NCI-H2081 (cell line): ENCODE results near the gene SUCLG2.

Experiments used
- DNase-seq, 2 experiments: peaks; one replicate each; lab custom pipeline; 2025; lab: John Stamatoyannopoulos, UW

SUCLG2 gene

GRCh38 chr3:67654099-67654843 lies at the start of gene SUCLG2:
Gene SUCLG2, minus strand, starts transcription at chr3:67654612. Its CDS starts 26 bp downstream, at chr3:67654586.
- DNase-seq = peak; percentile 66 to 73

- DNase-seq = no peak
Observed at GRCh38 chr3:67700596-67700995, 46.2 kb upstream of the SUCLG2 start.

DNA sequence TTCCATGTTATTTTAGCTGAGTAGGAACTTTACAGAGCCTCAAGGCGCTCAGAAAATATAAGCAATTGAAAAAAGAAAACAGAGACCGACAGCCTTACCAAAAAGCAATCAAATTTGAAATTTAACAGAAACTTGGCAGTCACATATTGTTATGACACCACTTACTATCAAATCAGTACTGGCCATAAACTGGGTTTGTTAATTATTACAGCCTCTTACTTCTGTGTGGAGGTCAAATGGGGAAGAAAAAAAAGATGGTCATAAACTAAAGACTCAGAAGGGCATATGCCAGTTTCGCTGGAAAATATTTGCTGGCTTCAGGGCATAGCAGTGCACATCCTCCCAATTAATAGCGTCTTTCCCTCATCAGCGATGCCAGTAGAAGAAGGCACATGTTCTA lies 45.5 kb upstream of the SUCLG2 start:
- no peak for DNase-seq

DNA sequence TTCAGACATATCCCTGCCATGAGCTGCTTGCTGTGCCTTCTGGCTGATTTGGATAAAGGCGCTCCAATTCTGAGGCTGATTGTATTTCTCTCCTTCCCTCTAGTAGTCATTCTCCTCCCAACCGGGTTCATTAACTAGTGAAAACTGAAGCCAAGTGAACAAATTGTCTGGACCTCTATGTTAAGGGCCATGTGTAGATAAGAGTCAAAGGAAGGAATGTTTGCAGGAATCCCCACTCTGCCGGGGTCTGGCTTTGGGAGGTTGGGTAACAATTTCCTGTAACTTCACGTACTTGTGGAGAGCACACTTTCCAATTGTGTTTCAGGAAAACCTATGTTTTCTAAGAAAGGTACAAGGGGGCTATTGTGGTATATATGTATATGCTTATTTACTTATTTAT lies 38.2 kb upstream of the SUCLG2 start:
- no peak for DNase-seq

- DNase-seq = no peak
Observed at GRCh38 chr3:67691926-67692325, 37.5 kb upstream of the SUCLG2 start.

DNA sequence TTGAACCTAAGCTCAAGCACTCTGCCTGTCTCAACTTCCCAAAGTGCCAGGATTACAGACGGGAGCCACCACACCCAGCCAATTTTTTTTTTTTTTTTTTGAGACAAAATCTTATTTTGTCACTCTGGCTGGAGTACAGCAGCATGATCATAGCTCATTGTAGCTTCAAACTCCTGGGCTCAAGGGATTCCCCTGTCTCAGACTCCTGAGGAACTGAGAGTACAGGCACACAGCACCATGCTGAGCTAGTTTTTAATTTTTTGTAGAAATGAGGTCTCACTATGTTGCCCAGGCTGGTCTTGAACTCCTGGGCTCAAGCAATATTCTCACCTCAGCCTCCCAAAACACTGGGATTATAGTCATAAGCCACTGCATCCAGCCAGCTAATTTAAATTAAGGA lies 36.8 kb upstream of the SUCLG2 start:
- no peak for DNase-seq

DNA sequence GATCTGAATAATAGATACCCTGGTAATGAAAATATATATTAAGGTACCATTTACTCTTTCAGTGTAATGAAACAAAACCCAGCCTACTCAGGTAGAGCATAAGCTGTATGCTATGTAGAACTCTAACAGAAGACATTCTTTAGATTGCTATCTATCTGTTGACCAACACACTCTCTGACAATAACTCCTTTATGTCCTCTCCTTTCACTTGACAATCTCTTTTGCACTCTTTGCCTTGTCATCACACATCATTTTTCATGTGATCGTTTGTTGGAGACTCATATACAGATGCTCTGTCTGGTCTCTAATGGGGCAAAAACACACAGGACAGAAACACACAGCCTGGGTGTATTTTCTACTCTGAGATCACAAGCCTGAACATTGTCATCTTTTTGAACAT lies 35.4 kb upstream of the SUCLG2 start:
- no peak for DNase-seq

- no peak for DNase-seq
Observed at GRCh38 chr3:67688231-67688630, 33.8 kb upstream of the SUCLG2 start.

DNA sequence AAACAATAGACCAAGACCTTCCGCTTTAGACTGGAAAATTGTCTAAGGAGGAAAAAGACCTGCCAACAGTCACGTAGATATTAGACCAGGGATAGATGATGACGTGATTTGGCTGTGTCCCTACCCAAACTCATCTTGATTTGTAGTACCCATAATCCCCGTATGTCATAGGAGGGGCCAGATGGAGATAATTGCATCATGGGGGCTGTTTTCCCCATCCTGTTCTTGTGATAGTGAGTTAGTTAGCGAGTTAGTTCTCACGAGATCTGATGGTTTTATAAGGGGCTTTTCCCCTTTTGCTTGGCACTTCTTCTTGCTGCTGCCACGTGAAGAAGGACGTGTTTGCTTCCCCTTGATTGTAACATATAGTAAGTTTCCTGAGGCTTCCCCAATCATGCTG lies 31.7 kb upstream of the SUCLG2 start:
- no peak for DNase-seq

DNA sequence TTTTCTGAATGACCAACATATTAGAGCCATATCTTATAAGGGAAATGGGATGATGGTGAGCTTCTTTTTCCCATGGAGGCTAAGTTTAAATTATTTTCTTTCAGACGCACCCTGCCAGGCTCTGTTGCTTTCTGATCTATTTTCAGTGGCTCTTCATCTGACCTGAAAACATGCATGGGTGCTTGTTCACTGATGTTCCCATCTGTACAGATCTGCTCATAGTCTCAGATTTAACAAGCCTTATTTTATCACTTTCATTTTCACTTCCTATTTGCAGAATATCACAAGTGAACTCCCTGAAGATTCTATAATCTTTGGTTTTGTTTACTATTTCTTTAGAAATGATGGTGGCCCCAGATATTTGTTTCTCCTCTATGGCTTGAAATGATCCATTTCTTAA lies 31.1 kb upstream of the SUCLG2 start:
- no peak for DNase-seq

- no peak for DNase-seq
Observed at GRCh38 chr3:67684211-67684610, 29.8 kb upstream of the SUCLG2 start.

GRCh38 chr3:67683522-67683921 lies 29.1 kb upstream of the SUCLG2 start:
- no peak for DNase-seq

GRCh38 chr3:67678665-67679064 lies 24.3 kb upstream of the SUCLG2 start:
- DNase-seq = no peak

GRCh38 chr3:67674055-67674454 lies 19.6 kb upstream of the SUCLG2 start:
- no peak for DNase-seq

- no peak for DNase-seq
Observed at GRCh38 chr3:67662733-67663132, 8.3 kb upstream of the SUCLG2 start.

DNA sequence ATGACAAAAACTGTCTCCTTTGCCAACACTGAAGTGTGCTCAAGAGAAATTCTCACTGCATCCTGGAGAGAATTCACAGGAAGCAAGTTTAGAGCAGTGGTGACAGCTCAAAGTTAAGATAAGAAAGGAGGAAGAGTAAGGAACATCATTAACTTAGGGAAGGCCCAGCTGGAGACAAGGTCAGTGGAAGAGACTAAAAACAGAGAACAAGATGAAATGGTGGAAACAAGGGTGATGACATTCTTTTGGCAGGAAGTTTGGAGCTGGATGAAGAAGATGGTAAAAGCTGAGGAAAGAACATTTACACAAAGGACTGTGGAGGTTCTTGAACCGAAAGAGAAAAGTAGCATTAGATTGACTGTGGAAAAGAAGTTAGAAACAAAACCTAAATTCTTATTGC lies 6.7 kb upstream of the SUCLG2 start:
- no peak for DNase-seq

DNA sequence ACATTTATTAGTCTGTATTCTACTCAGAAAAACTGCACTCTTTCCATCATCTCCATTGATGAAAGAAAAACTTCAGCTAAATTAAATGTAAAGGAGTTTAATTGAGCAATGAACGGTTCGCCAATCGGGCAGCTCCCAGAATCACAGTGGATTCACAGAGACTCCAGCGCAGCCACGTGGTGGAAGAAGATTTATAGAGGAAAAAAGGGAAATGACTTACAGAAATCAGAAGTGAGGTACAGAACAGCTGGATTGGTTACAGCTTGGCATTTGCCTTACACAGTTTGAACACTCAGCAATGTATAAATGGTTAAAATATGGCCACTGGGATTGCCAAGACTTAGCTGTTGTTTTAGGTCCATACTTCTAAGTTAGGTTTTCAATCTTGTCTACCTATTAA lies 2.8 kb upstream of the SUCLG2 start:
- no peak for DNase-seq

DNA sequence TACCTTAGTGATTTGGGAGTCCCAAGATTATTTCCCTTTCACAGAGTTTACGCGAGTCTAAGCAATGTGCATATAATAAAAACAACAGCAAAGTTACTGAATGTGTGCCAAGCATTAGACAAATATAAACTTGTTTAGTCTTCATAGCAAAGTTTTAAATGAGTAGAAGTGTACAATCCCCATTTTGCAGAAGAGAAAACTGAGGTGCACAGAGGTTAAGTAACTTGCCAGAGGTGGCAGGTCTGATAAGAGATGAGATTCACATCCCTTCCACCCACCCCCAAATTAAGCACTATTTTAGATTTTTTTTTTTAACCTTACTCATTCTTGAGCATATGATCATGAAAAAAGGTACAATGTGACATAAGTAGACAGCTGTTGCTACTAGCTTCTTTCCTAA lies 2.2 kb upstream of the SUCLG2 start:
- no peak for DNase-seq

DNA sequence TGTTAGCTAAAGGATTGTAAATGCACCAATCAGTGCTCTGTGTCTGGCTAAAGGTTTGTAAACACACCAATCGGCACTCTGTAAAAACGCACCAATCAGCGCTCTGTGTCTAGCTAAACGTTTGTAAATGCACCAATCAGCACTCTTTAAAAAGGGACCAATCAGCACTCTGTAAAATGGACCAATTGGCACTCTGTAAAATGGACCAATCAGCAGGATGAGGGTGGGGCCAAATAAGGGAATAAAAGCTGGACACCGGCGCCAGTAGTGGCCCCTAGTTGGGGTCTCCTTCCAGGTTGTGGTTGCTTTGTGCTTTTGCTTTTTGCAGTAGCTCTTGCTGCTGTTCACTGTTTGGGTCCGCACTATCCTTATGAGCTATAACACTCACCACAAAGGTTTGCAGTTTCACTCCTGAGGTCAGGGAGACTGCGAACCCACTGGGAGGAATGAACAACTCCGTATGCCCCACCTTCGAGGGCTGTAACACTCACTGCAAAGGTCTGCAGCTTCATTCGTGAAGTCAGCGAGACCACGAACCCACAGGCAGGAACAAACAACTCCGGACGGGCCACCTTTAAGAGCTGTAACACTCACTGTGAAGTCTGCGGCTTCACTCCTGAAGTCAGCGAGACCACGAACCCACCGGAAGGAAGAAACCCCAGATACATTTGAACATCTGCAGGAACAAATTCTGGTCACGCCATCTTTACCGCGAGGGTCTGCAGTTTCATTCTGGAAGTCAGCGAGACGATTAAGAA lies 1.1 kb upstream of the SUCLG2 start:
- DNase-seq = no peak

DNA sequence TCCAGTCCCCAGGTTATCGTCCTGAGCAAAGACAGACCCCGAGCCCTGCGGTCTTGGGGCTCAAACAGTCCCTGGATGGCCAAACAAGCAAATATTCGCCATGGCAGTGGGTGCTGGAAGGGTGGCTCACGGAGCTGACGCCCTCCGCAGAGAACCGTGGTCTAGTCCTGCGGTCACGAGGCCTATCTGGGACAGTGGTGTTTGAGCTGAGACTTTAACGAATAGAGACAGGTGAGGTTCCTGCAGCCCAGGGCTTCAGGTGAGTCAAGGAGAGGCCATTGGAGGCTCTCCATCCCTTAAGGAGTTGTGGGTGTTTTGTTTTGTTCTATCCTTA lies 399 bp upstream of the SUCLG2 start:
- no peak for DNase-seq

- DNase-seq = peak in 1 of 2 experiments; percentile 51
Observed at GRCh38 chr3:67653425-67654098, 850 bp downstream of the SUCLG2 start.

- DNase-seq = no peak
Observed at GRCh38 chr3:67650084-67650483, 4.3 kb downstream of the SUCLG2 start.

DNA sequence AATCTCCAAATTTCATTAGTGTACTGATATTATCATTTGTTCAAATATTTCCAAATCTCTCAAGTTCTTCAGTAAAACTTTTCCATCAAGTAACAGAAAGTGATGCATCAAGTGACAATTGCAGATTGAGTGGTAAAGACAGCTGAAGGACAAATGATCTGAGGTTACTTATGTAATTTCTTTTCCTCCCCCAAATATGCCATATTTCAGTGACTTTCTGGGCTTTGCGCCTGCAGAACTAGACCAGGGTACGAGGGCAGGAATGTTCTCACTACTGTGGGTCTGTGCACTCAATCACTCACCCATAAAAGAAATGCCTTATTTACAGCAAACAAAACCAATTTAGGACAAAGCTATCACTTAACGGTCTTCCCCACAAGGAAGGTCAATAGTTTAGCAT lies 4.7 kb downstream of the SUCLG2 start:
- no peak for DNase-seq
